Thyroid gland (tissue), 4 donors: ENCODE data around the gene PSMC5.

Experiments used
- CTCF ChIP-seq, 6 experiments: fragments of 200-600 bp in 3 of 6; fragments of 450-650 bp in 3 of 6; sonication (generic) in 3 of 6; IDR thresholded peaks; one replicate each; pipeline ENCODE4 v1.5.1; 2016 to 2019; ENCODE audit warnings: antibody characterized with exemption in 6 of 6, mild to moderate bottlenecking in 2 of 6, inconsistent platforms in 1 of 6, moderate library complexity in 1 of 6
- POLR2A ChIP-seq, 2 donors: fragments of 450-650 bp; IDR thresholded peaks; one replicate each; pipeline ENCODE4 v1.6.1; 2017; ENCODE audit warnings: antibody characterized with exemption in 2 of 2, mild to moderate bottlenecking in 2 of 2, moderate library complexity in 1 of 2

DNA sequence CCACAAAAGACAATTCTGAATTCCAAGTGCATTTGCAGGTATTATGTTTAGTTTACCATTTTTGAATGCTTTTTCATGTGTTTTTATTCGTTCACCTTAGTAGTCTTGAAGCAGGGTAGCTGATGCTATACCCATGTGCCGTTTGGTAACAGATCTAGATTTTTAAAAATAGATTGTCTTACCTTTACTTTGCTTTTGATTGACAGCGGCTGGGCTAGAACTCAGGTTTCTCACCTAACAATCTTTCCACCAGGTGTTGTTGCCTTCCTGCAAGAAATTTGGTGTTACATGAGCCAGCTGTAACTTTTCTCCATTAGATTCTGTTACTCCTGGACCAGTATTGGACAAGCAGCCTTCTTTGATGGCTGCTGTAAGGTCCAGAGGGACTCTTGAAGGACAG is 1.7 kb downstream of the PSMC5 start:
- TF ChIP-seq CTCF (IDR thresholded peaks at IDR 0.05), result no peak
- no peak for TF ChIP-seq POLR2A (IDR thresholded peaks at IDR 0.05)
